Measurements from ENCODE around the gene MMAB. TPM values are rescaled to one million over a fixed set of nuclear protein-coding genes. Genes with fewer than 3 reads are reported as not detected.

MMAB gene
- total RNA-seq, 1 experiment from 2014 or later, result 34.9 TPM

GRCh38 chr12:109524466-109525278 lies 48.6 kb downstream of the MMAB start:
- no peaks in the 10 kb centered on the region for H3K9me3 ChIP-seq (ENCODE audit: control insufficient read depth in 1 of 2, insufficient read depth in 1 of 2, low read depth in 1 of 2, low read length in 2 of 2)
- no peak overlapping the region for H3K4me2 ChIP-seq (ENCODE audit: low read length)
- H3K79me2 ChIP-seq (ENCODE audit: insufficient read depth, low read length), result no peaks in the 10 kb centered on the region
- no peaks in the 10 kb centered on the region for H3K4me1 ChIP-seq (ENCODE audit: control insufficient read depth in 1 of 2, insufficient read depth in 2 of 2, low read length in 2 of 2)
- ChIA-PET RAD21 (ENCODE audit: low non-redundant PET in 1 of 2, low total read pairs in 2 of 2, uncharacterized antibody in 2 of 2, unreplicated experiment in 2 of 2) (no interaction called here), CTCF (interaction anchor here (1.2 kb wide), 2 partner anchors 8 to 249 kb away, joined by 3 read pairs; no protein-coding TSS in a partner anchor), POLR2A (no interaction called here)
- ATAC-seq (no peak), DNase-seq (ENCODE audit: low read depth, low spot score) (no peak)
- no TSS peak for BruUV-seq (replicated peaks)
- no peak overlapping the region for H3K27ac ChIP-seq (ENCODE audit: low read depth, low read length)
- peaks cover 0 to 3% of the 10 kb centered on the region in 2 experiments; a peak in 1 of 4 replicates for H3K36me3 ChIP-seq (ENCODE audit: control insufficient read depth in 1 of 2, insufficient read depth in 2 of 2, low read length in 2 of 2)
- H3K9ac ChIP-seq (ENCODE audit: low read length), result no peak overlapping the region
- intact Hi-C loops (cut with micrococcal nuclease), result no loop called here
- H3K9me2 ChIP-seq (ENCODE audit: insufficient read depth), result no peaks in the 10 kb centered on the region
- no peaks in the 10 kb centered on the region for H3K27me3 ChIP-seq (ENCODE audit: insufficient read depth, low read length)
- no peak overlapping the region for H2AFZ ChIP-seq (ENCODE audit: low read depth, low read length, poor library complexity, severe bottlenecking)
- no peaks in the 10 kb centered on the region for H4K20me1 ChIP-seq (ENCODE audit: insufficient read depth)
- no peak overlapping the region for H3K4me3 ChIP-seq (replicated peaks in 1 of 2; ENCODE audit: low read depth in 1 of 2, low read length in 2 of 2)
- TF ChIP-seq POLR2AphosphoS5 (IDR thresholded peaks at IDR 0.05; ENCODE audit: low read depth, low read length) (no peak), YY1 (IDR thresholded peaks at IDR 0.05; ENCODE audit: extremely low read depth, insufficient replicate concordance, low read depth, low read length) (no peak), ZNF274 (IDR thresholded peaks at IDR 0.05; ENCODE audit: low read depth, low read length) (no peak), ZFX (IDR thresholded peaks at IDR 0.05) (no peak), TCF7L2 (IDR thresholded peaks at IDR 0.05; ENCODE audit: borderline replicate concordance, extremely low read depth, insufficient read depth, insufficient read length) (no peak), ATF3 (IDR thresholded peaks at IDR 0.05) (no peak), CEBPB (IDR thresholded peaks at IDR 0.05; ENCODE audit: low read depth) (no peak), SRF (IDR thresholded peaks at IDR 0.05; ENCODE audit: low read depth) (no peak), POLR2A (IDR thresholded peaks at IDR 0.05; ENCODE audit: borderline replicate concordance, extremely low read depth, insufficient read depth, insufficient read length) (no peak), EGR1 (IDR thresholded peaks at IDR 0.05; ENCODE audit: low read depth) (no peak), SP1 (IDR thresholded peaks at IDR 0.05; ENCODE audit: low read depth) (no peak), REST (IDR thresholded peaks at IDR 0.05; ENCODE audit: low read depth) (no peak)
